ENCODE data around the gene TGM6. TPM values are rescaled to one million over a fixed set of nuclear protein-coding genes. Genes with fewer than 3 reads are reported as not detected.

The TGM6 gene
- total RNA-seq, 1 experiment from 2014 or later, result not detected

- Histone ChIP-seq H4K8ac (replicated peaks; ENCODE audit: insufficient read length, low read depth, low read length) (no peak overlapping the region), H3K23ac (ENCODE audit: insufficient read length, low read depth, low read length) (no peak overlapping the region), H2BK120ac (ENCODE audit: low read depth, low read length, poor library complexity, severe bottlenecking) (no peak overlapping the region), H2BK20ac (ENCODE audit: low read depth, low read length, poor library complexity, severe bottlenecking) (no peak overlapping the region), H3K79me2 (ENCODE audit: insufficient read depth, low read length) (no peaks in the 10 kb centered on the region), H3K23me2 (ENCODE audit: insufficient read length, low read depth, low read length, poor library complexity, severe bottlenecking) (no peaks in the 10 kb centered on the region), H3K56ac (ENCODE audit: insufficient read length, low read depth, low read length) (no peak overlapping the region), H2AFZ (ENCODE audit: low read length) (no peak overlapping the region), H2AK5ac (ENCODE audit: insufficient read length, low read length) (no peak overlapping the region), H3K18ac (ENCODE audit: insufficient read length, low read depth, low read length) (no peak overlapping the region), H4K20me1 (ENCODE audit: control insufficient read depth, insufficient read depth, insufficient read length) (no peaks in the 10 kb centered on the region), H3K14ac (ENCODE audit: insufficient read depth, low read length) (no peak overlapping the region), H3K4me2 (ENCODE audit: insufficient read depth, insufficient read length, low read length) (no peak overlapping the region), H4K5ac (ENCODE audit: insufficient read length, low read depth, low read length) (no peak overlapping the region), H2BK5ac (ENCODE audit: insufficient read length, low read length) (no peak overlapping the region), H2BK12ac (ENCODE audit: insufficient read length, low read depth, low read length) (no peak overlapping the region), H2BK15ac (ENCODE audit: low read depth, low read length) (no peak overlapping the region), H3K4me1 (ENCODE audit: insufficient read depth, low read length) (no peaks in the 10 kb centered on the region), H3K27ac (ENCODE audit: insufficient read length, low read depth, low read length) (no peak overlapping the region), H3K9me3 (ENCODE audit: control insufficient read depth, low read depth, low read length) (no peaks in the 10 kb centered on the region), H3K9ac (ENCODE audit: extremely low read depth, insufficient read length, low read length) (no peak overlapping the region), H3K4ac (ENCODE audit: low read depth, low read length) (no peak overlapping the region), H3T11ph (ENCODE audit: low read length) (no peak overlapping the region), H3K79me1 (ENCODE audit: insufficient read depth, low read depth, low read length, poor library complexity, severe bottlenecking) (no peaks in the 10 kb centered on the region), H3K27me3 (ENCODE audit: insufficient read depth, low read length) (no peaks in the 10 kb centered on the region), H4K91ac (ENCODE audit: insufficient read length, low read depth, low read length) (no peak overlapping the region)
- no peak for TF ChIP-seq CTCF (conservative IDR thresholded peaks at IDR 0.05)
- no CpG with 5 or more reads among the region's 2 CpGs for WGBS (ENCODE audit: extremely low coverage, insufficient read length, low lambda C conversion rate)
- no peak overlapping the region for H3K4me3 Mint-ChIP-seq
- peaks cover 11 to 21% of the 10 kb centered on the region in 2 experiments for H3K9me3 Mint-ChIP-seq
- peaks cover 0 to 15% (median 7%) of the 10 kb centered on the region in 3 experiments; a peak in 5 of 7 replicates for H3K36me3 Mint-ChIP-seq (ENCODE audit: insufficient read depth in 1 of 3, low read depth in 3 of 3)
- no peak for DNase-seq
- peaks cover 3 to 6% of the 10 kb centered on the region in 2 experiments; a peak in 3 of 4 replicates for H3K4me1 Mint-ChIP-seq
- peaks cover 6% of the 10 kb centered on the region for H3K27me3 Mint-ChIP-seq (ENCODE audit: low read depth)
- H3K27ac Mint-ChIP-seq, result no peak overlapping the region; a peak in 1 of 7 replicates
Observed at GRCh38 chr20:2357114-2357513, 23.6 kb upstream of the TGM6 start.

All from H9 (cell line).